Smooth muscle cell of bladder (primary cell): ENCODE measurements around the gene CLEC14A. TPM values are rescaled to one million over a fixed set of nuclear protein-coding genes. Genes with fewer than 3 reads are reported as not detected.

ENCODE experiments used
- total RNA-seq: library from RNA; depleted of rRNA; stranded (reverse); fragments of >200 nt; gene quantifications from 2 replicates; pipeline ENCODE4 v1.2.3, GENCODE V29; 2014

The CLEC14A gene, protein sequence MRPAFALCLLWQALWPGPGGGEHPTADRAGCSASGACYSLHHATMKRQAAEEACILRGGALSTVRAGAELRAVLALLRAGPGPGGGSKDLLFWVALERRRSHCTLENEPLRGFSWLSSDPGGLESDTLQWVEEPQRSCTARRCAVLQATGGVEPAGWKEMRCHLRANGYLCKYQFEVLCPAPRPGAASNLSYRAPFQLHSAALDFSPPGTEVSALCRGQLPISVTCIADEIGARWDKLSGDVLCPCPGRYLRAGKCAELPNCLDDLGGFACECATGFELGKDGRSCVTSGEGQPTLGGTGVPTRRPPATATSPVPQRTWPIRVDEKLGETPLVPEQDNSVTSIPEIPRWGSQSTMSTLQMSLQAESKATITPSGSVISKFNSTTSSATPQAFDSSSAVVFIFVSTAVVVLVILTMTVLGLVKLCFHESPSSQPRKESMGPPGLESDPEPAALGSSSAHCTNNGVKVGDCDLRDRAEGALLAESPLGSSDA
- 1.1 and 3.6 TPM in 2 replicates for total RNA-seq

DNA sequence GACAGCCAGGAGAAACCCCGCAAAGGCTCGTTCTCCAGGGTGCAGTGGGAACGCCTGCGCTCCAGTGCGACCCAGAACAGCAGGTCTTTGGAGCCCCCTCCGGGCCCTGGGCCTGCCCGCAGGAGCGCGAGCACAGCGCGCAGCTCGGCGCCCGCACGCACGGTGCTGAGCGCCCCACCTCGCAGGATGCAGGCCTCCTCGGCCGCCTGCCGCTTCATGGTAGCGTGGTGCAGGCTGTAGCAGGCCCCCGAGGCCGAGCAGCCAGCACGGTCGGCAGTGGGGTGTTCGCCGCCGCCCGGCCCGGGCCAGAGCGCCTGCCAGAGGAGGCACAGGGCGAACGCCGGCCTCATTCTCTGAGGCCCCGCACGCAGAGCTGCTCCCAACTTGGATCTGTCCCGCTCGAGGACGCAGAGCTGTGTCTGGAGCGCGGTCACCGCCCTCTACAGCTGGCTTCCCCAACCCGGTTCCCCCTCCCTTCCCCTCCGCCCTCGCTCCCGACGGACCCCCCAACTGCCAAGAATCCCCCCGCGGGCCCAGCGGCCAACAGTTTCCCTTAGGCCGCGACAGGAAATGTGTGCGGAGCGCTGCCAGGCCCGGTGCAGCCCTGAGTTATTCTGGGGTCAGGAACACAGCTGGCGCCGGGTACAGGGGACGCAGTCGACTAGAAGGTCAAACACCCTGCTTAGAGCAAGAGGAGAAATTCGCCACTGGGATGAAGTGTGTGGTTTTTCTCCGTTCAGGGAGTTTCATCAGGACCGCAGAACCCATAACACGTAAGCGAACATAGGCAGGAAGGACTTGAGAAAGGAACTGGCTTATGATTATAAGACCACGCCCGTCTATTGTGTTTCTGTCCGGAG lies at the start of gene CLEC14A:
Gene CLEC14A, minus strand, starts transcription at position 421 of the 860 bp plus-strand sequence. Its CDS starts 71 bp downstream, at position 350.

DNA sequence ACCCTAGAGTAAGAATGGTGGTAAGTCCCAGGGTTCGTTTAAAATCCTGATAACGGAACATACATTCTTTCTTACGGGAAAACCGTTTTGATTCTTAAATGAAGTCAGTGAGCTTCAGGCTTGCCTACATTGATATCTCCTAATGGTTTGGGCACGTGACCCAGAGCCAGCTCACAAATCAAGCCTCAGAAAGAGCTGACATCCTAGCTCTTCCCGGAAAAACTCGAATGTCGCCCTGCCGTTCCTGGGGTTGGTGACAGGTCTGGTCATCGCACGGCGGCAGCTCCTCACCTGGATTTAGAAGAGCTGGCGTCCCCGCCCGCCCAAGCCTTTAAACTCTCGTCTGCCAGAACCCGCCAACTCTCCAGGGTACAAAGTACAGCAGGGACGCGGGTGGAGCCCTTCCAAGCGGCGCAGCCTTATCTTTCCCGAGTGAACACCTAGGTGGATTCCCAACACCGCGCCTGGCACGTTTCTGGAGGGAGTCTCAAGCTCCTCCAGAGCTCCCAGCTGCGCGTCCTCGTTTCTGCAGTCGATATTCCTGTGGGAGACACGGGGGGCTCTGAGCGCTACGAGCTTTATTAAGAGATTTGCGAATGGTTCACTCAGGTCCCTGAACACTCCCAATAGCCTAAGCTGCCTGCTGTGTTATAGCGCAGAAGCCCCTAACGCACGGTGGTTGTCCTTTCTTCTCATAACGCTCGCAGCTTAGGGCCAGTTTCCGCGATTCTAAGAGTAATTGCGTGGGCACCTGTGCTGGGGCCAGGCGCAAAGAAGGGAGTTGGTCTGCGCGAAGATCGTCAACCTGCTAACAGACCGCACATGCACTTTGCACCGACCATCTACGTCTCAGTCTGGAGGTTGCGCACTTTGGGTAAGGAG lies 47.9 kb downstream of the CLEC14A start, which contains the start of gene SSTR1:
Gene SSTR1, plus strand, starts transcription at position 169 of the 882 bp plus-strand sequence. CDS start 1,486 bp downstream, outside the sequence.

Other genes with a start within 250 kb of the CLEC14A start
- 3.0 and 5.2 TPM in 2 replicates for gene SSTR1, start 48.2 kb downstream of the CLEC14A start, total RNA-seq